ENCODE data around the gene RAB6B.

The RAB6B gene

GRCh38 chr3:133880886-133881455 lies 14.7 kb downstream of the RAB6B start:
- DNase-seq (ENCODE audit: low read depth in 2 of 2): no peak

DNA sequence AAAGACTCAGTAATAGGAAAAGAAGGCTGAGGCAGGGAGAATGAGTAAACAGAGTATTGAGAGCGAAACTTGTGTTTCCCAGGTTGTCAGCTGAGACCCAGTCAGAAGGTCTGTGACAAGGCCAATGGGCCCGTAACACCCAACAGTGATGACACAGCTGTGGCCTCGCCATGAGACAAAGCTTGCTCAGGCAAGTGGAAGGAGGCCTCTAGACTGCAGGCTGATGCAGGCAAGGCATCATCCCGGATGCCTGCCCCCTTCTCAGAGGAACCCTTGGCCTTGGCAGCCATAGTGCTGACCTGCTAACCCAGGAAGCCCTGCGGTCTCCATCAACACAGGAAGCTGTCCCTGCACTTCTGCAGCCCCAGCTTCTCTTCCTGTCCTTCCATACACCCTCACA lies 15.4 kb downstream of the RAB6B start:
- DNase-seq (ENCODE audit: low read depth in 2 of 2): no peak

GRCh38 chr3:133878518-133878917 lies 17.2 kb downstream of the RAB6B start:
- no peak for DNase-seq (ENCODE audit: low read depth in 2 of 2)

DNA sequence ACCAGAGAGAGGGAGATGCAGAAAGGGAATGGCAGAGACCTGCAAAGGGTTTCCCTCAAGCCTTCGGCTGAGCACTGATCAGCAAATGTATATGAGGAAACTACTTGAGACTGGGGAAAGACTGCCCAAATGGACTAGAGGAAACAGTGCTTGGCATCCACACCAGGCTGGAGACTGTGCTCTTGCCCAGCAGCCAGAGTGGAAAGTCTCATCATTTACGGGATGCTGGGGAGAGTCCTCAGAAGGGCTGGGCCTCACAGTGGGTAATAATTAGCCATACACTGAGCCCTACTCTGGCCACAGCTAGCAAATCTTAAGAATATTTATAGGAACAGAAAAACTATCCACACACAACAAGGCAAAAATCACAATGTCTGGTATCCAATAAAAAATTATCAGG lies 18.5 kb downstream of the RAB6B start:
- no peak for DNase-seq (ENCODE audit: low read depth in 2 of 2)

DNA sequence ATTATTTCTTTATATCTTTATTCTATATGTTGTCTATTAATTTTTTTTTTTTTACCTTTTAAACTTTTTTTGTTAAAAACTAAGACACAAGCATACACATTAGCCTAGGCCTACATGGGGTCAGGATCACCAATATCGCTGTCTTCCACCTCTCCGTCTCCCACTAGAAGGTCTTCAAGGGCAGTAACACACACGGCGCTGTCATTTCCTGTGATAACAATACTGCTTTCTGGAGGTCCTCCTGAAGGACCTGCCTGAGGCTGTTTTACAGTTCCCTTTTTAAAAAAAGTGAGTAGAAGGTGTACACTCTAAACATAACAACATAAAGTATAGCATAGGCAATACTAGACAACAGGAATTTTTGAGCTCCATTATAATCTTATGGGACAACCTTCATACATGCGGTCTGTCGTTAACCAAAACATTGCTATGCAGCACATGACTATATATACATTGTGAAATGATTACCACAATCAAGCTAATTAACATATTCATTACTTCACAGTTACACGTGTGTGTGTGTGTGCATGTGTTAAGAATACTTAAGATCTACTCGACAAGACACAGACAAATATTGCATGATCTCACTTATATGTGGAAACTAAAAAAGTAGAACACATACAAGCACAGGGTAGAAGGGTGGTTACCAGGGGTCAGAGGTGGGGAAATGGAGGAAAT lies 20.8 kb downstream of the RAB6B start:
- DNase-seq (ENCODE audit: low read depth in 2 of 2): no peak

DNA sequence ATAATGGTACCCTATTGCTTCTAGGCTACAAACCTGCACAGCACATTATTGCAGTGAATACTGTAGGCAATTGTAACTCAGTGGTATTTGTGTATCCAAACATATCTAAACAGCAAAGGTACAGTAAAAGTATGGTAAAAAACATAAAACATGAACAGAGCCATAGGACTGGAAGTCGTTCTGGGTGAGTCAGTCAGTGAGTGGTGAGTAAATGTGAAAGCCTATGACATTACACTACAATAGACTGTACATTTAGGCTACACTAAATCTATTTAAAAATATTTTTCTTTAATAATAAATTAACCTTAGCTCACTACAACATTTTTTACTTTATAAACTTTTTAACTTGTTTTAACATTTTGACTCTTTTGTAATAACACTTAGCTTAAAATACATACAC lies 21.3 kb downstream of the RAB6B start:
- no peak for DNase-seq (ENCODE audit: low read depth in 2 of 2)

- no peak for DNase-seq (ENCODE audit: low read depth in 2 of 2)
Observed at GRCh38 chr3:133872781-133873180, 22.9 kb downstream of the RAB6B start.

- DNase-seq (ENCODE audit: low read depth in 2 of 2): no peak
Observed at GRCh38 chr3:133872161-133872560, 23.5 kb downstream of the RAB6B start.

GRCh38 chr3:133871368-133872090 lies 24.2 kb downstream of the RAB6B start:
- no peak for DNase-seq (ENCODE audit: low read depth in 2 of 2)

- DNase-seq (ENCODE audit: low read depth in 2 of 2): no peak
Observed at GRCh38 chr3:133870822-133871221, 24.9 kb downstream of the RAB6B start.

DNA sequence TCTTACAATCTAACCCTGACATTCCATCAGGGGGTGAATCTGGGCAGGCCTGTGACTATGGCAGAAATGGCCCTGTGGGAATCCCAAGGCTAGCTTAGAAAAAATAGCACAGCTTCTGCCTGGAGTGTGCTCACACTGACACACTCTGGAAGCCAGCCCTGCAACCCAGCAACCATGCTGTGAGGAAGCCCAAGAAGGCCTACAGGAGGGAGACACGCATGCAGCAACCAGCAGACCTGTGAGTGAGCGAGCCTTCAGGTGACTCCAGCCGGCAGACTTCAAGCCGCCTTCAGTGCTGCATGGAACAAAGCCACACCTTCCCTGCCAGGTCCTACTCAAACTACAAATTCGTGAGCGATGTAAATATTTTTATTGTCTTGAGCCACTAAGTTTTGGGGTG lies 26.1 kb downstream of the RAB6B start:
- DNase-seq (ENCODE audit: low read depth in 2 of 2): no peak

GRCh38 chr3:133868758-133869475 lies 26.8 kb downstream of the RAB6B start:
- DNase-seq (ENCODE audit: low read depth in 2 of 2): no peak

DNA sequence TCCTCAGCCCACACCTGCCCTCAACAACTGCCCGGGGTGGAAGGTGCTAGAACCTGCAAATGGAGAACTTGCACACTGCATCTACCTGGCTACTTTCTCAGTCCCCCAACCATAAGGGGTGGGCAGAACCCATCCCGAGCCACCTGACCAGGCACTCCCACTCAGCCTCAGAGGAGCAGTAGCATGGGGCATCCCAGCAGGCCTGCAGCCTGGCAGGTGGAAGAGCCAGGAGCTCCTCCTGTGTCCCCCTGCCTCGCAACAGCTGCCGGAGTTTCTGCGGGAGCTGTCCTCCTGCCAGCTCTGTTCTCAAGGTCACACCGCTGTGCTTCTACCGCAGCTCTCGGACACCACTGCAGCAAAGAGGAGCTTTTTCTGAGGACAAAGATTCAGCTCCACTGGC lies 27.5 kb downstream of the RAB6B start:
- no peak for DNase-seq (ENCODE audit: low read depth in 2 of 2)

GRCh38 chr3:133866141-133866540 lies 29.5 kb downstream of the RAB6B start:
- no peak for DNase-seq (ENCODE audit: low read depth in 2 of 2)

DNA sequence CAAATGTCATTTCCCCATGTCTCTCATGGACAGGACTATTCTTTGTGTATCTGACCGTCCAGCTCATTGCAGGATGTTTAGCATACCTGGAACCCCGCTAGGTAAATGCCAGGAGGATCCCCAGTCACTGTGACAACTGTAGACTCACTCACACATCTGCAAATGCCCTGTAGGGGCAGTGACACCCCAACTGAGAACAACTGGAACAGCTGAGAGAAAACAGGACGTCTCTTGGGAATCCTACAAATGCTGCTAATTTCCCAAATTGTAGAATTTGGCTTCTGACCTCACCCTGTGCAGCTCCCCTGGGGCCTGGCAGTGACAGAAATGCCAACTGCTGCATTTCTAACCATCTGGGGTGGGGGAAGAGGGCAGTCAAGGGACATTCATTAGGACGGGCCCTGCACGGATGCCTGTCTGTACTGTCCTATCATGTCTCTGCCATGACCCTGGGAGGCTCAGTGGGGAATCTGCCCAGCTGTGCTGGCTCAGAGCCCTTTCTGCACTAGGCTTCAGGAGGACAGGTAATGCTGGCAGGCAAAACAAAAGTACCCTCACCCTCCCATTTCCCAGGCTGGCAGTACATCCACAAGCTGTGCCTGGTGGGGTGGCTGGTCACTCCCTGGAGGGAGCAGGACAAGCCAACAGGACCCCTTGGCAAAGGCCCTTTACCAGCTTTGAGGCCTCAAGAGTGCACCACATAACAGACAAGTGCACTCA lies 30.4 kb downstream of the RAB6B start:
- DNase-seq (ENCODE audit: low read depth in 2 of 2): no peak

GRCh38 chr3:133864616-133865015 lies 31.1 kb downstream of the RAB6B start:
- no peak for DNase-seq (ENCODE audit: low read depth in 2 of 2)

DNA sequence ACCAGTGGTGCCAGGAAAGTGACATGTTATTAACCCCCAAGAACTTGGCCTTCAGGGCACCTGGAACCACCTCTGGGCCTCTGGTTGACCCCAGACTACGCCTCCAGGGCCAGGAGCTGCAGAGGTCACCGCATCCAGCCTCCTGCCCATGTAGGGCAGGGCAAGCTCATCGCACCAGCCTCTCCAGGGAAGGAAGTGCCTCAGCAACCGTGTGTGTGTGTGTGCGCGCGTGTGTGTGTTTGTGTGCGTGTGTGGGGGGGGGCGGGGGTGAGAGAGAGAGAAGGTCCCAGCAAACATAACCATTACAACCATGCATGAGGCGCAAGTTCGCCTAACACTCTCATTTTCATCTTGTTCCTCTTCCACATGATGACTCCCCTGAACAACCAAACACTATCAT lies 31.8 kb downstream of the RAB6B start:
- DNase-seq (ENCODE audit: low read depth in 2 of 2): no peak

- no peak for DNase-seq (ENCODE audit: low read depth in 2 of 2)
Observed at GRCh38 chr3:133862161-133862560, 33.5 kb downstream of the RAB6B start.

- DNase-seq (ENCODE audit: low read depth in 2 of 2): no peak
Observed at GRCh38 chr3:133860519-133860918, 35.2 kb downstream of the RAB6B start.

GRCh38 chr3:133859381-133860234 lies 36.1 kb downstream of the RAB6B start:
- no peak for DNase-seq (ENCODE audit: low read depth in 2 of 2)

GRCh38 chr3:133857767-133858166 lies 37.9 kb downstream of the RAB6B start:
- DNase-seq (ENCODE audit: low read depth in 2 of 2): no peak
